GM21390 (cell line): ENCODE measurements around the gene MRPL43.

Experiments used
- ATAC-seq: cut with Tn5 transposase; IDR thresholded peaks from one replicate; pipeline ENCODE4 v1.9.1; 2021; ENCODE audit not compliant: unreplicated experiment

Gene MRPL43

DNA sequence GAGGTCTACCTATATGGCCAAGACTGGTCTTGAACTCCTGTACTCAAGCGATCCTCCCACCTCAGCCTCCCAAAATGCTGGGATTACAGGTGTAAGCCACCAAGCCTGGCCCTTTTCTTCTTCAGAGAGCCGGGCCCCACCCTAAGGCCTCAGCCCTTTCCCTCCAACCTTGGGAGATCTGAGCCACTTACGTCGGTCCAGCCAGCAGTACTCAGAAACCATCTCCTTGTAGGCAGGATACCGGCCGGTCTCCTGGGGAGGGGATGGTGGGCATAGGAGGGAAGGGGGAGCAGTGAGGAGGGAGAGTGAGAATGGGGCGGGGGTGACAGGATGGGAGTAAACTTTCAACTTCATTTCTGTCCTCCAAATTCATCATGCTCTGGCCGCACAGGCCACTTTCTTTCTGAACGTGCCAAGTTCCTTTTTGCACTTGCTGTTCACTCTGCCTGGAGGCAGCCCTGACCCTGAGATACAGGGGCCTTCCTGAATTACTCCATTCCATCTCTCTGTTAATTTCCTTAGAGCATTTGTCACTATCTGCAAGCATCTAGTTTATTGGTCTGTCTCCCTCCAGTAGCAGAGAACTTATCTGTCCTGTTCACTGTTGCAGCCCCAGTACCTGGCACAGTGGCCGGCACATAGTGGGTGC lies 33.3 kb upstream of the MRPL43 start:
- no peak for ATAC-seq

DNA sequence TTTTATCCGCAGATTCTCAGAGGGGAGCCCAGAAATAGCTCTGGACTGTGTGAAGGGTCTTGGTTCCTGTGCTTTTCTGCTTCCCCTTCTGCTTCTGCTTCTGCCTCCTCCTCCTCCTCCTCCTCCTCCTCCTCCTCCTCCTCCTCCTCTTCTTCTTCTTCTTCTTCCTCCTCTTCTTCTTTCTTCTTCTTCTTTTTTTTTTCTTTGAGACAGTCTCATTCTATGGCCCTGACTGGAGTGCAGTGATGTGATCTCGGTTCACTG lies 32.1 kb upstream of the MRPL43 start:
- ATAC-seq = no peak

DNA sequence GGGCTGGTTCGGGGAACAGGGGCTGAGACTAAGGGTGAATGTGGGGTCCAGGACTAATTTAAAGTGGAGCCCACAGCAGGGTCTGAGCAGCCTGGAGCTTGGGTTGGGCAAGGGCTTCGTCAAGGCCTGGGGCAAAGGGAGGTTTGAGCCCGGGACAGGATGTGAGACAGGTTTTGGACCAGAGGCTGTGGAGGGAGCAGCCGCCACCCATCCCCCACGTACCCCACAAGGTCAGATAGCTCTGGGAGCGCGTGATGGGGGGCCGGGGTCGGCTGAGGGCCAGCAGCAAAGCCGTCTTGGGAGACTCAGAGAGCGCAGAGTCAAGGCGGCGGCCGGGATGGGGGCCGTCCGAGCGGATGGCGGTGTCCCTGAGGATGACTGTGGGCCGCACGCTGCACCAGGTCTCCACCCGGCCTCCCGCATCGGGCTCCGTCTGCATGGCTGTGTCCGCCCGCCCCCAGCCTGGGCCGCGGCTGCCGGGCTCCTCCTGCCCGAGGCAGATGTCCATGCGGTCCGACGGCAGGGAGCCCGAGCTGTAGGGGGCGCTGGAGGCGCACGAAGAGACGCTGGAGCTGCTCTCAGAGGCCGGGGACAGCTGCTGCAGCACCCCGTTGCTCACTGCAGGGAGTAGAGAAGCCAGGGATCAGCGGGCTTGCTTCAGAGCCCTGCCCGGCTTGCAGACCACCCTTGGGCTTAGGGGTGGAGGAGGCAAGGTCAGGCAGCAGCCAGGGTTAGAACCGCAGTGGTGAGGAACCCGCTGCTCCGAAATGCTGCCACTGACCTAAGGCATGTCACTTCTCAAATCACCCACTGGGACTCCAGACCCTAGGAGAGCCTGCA lies 31.5 kb upstream of the MRPL43 start:
- ATAC-seq = no peak

DNA sequence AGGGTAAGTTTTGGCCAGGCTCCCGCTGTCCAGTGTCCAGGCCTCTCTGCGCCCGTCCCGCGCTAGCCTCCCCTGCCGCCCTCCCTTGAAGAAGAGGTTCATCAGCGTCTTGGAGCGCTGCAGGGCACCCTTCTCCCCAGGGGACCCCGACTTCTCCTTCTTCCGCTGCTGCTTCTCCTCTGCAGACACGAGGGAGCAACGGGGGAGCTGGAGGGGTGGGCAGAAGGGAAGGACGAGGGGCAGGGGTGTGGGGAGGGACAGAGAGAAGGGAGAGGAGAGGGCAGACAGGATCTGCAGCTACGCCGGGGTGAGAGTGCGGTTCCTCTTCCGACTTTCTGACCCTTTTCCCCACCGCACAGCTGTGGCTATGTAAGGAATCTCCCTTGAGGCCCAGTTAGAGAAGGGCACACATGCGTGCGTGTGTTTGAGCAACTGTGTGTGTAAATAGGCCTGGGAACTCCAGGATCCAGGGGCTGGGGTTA lies 30.9 kb upstream of the MRPL43 start:
- no peak for ATAC-seq

DNA sequence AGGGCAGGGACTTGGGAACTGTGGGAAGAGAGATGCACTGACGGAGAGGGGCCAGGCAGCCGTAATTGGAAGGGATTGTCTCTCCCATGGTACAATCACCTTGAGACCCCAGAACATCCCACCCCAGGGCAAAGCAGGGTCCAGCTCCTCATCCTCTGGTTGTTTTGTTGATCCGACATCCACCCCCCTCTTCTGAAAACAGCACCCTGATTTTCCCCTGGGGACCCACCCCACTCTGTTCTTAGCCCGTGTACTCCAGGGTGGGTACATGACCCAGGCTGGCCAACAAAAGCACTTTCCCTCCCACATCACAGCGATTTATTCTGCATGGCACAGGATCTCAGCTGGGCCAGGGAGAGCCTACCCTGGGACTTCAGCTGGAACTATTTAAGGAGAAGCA lies 29.5 kb upstream of the MRPL43 start:
- ATAC-seq = no peak

DNA sequence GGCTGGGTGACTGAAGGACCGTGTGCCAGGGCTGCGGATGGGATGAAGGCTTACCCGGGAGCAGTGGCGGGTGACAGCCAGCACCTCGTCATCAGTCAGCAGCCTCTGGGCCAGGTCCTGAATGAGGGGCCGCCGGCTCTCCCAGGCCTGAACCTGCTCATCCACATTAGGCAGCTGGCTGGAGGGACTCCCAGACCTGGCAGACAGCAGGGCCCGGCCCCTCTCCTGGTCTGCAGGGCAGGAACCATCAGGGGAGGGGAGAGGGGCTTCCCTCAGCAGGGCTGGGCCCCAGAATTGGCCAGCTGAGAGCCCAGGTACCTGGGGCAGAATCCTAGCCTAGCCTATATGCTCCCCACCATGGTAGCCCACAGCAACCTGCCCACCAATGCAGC lies 28.3 kb upstream of the MRPL43 start:
- no peak for ATAC-seq

DNA sequence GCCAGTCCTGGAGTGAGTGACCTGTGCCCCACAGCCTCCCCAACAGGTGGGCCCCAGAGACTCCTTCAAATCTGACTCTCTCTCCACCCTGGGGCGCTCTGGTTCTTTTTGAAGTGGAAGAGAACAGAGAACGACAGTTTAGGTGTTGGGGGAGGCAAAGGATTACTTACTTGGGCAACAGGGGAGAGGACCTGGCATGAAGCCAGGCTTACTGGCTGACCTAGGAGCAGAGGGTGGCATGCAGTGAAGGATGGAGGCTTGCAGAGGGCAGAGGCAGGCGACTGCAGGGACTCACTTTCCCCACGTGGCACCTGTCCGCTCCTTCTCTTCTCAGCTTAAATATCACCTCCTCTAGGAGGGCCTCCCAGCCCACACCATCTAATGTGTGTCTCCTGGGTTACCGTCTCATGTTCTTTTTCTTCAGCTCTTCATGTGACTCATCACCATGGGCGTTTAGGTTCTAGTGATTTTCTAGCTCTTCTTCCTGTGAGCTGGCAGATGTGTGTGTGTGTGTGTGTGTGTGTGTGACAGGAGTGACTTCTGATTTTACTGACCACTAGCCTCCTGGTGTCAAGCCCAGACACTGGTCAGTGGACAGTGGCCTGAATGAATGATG lies 27.8 kb upstream of the MRPL43 start:
- no peak for ATAC-seq

DNA sequence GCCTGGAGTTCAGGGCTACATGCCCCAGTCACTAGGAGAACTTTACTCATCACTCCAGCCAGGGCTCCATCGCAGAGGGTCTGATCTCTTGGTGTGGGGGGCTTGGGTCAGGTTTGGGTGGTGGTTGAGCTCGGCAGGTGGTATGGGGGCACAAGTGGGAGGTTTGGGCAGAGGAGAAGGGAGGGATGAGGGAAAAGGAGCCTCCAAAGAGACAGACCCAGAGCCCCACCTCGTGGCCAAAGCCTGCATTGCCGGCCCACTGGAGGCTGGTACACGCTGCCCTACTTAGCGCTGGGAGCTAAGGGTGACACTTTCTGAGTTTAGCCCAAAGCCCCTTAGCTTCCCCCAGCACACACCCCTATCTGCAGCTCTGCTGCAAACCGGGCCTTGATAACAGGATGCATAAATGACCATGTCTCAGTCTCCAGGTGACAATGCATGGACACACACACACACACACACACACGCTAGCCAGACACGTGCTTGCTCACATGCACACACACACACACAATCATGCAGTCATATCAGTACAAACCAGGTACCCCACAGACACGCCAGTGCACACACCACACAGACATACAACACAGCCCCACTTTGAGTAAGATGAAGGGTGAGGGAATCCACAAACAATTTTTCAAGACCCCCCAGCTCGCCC lies 27.1 kb upstream of the MRPL43 start:
- no peak for ATAC-seq

DNA sequence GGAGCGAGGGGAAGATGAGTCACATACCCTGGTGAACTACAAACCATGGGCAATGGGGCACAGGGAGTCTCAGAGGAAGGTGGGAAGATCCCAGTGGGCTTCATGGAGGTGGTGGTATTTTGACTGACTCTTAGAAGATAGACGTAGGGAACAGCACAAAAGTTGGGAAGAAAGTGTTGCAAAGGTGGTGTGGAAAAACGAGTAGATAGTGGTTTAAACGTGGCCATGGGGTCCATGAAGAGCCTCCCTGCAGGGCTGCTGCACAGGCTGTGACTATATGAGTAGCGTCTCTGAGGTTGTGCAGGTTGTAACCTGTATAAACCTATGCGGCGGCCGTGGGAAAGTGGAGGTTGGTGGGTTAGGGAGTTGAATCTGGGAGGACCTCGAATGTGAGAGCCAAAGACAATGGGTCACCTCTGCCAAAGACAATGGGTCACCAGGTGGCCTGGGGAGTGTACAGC lies 26.1 kb upstream of the MRPL43 start:
- ATAC-seq = no peak

DNA sequence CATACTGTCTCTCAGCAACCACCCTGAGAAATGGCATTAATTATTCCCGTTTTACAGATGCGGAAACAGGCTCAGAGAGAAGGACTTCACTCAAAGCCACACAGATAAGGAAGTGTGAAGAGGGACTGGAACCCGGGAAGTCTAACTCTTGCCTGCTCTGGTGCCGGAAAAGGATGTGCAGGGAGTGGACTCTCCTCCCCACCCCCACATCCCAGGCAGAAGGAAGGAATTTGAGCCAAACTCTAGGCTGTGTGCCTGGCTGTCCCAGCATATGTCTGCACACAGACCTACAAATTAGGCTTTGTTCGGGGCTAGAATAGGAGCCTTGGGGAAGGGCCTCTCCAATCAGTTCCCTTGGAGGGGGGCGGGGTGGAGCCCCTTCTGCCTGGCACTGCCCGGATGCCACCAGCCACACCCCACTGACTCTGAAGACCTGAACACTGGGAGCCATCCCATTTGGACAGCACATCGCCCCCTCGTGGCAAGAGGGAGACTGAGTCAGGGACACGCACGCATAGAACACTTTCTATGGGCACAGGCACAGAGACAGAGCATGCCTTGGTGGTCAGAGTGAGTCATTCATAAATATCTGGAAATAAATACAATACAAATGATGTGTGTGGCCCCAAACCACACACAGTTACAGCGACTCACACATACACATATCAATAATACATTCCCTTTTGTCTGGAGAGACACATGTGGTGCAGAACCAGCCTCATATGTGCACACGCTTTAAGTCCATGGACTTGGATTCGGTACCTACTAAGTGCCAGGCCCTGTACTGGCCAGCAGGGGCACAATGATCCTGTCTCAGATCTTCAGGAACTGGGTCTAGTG lies 25.4 kb upstream of the MRPL43 start:
- ATAC-seq = peak; percentile 89

DNA sequence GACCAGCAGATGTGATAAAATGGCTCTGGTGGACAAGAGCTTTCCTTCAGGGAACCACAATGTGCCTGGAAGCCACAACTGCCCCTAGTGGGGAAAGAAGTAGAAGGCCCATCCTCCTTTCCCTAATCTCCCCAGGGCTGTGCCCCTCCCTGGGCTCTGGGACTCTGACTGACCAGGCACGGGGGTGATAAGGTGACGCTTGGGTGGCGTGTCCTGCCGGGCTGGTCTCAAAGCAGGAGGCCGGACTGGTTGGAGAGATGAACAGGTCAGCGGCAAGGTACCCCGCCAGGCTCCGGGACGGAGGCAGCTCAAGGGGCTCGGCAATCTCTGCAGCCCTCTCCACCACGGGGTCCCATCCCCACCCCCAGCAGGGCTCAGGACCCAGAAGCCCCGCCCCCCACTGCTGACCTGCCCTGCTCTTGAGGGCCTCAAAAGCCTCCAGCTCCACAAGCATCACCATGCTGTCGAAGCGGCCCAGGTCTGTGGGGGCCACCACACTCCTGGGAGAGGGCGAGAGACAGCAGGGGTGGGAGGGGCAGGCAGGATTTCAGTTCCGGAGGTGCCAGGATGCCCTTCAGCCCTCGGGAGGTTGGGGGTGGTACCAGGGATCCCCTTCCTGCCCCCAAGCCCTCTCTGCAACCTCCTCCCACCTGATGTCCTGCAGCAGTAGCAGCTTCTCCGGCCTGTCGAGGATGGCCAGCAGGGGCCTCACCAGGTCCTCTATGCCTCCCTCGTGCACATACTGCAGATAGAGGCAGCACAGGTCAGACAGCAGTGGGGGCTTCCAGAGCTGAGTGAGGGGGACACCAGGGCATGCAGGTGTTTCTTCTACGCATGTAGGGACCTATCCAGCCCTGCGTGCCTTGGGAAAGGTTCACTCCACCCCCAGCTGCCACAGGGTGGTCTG lies 24.5 kb upstream of the MRPL43 start:
- ATAC-seq = no peak

DNA sequence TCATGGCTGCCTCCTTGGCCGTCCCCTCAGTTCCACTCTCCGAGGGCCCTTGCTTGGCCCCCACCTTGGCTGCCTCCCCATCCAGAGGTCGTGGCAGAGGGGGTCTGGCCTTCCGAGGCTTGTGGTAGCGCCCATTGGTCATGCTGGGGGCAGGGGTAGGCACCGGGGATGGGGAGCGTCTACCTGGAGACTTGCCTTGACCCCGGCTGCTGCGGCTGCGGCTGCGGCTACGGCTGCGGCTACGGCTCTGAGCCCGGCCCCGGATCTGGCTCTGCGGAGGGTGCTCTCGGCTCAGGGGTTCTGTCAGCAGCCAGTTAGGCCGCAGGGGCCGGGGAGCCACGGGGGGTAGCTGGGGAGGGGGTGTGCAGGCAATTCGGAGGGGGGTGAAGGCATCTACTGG lies 23.0 kb upstream of the MRPL43 start:
- no peak for ATAC-seq

DNA sequence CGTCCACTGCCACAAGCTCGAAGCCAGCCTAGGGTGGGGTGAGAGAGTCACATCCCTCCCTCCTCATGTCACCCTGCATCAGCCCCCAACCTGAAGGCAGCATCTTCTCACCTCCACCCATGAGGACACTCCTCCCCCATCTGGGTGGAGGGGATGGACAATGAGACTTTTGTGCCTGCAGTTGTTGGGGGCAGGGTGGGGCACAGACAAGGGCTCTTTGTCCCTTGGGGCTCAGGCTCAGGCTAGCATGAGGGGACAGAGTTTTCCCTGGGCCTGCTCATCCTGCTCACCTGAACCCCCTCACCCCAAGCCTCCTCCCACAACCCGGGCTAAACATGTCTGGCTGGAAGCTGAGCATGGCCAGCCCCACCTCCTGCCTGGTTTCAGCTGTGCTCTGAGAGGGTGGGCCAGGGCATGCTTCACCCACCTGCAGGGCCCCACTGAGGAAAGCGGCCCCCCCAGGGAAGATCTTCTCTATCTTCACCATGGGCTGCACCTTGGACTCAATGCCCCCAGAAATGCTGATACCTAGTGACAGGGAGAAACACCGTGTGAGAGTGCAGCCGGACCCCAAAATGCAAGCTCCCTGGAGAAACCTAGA lies 21.6 kb upstream of the MRPL43 start:
- no peak for ATAC-seq

DNA sequence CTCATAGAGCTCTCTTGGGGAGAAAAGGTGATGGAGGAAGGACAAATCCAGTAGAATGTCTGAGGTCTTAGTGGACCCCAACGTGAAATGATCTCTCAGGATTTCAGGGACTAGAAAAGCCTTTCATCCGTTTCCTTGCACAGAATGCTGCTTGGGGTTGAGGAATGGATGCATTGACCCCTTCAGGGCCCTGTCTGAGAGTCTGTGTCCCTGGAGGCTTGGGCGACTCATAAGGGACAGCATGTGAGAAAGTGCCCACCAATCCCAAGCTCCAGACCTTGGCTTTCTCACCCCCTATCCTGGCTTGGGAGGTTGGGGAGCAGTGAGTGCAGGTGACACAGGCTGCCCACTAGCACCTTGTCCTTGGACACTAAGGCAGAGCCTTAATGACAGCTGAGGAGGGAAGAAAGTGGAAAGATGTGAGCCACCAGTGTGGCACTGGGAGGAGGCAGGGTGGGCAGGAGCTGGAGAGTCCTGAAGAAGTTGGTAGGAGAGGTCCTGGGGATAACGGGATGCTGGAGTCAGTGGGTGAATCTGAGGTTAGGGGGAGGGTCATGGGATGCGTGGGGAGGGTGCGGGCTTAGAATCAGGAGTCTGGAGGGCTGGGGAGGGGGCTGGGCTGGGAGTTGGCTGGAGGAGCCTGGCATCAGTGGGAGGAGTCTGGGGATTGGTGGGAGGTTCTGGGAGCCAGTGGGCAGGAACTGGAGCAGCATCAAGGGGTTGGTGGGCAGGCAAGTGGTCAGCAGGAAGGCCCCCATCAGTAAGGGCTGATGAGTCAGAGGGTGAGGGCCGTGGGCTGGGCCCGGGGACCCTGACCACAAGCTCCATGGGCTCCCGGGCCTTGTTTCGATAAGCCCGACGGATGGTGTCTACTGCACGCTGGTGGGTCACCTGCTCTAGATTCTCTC lies 20.9 kb upstream of the MRPL43 start:
- no peak for ATAC-seq

DNA sequence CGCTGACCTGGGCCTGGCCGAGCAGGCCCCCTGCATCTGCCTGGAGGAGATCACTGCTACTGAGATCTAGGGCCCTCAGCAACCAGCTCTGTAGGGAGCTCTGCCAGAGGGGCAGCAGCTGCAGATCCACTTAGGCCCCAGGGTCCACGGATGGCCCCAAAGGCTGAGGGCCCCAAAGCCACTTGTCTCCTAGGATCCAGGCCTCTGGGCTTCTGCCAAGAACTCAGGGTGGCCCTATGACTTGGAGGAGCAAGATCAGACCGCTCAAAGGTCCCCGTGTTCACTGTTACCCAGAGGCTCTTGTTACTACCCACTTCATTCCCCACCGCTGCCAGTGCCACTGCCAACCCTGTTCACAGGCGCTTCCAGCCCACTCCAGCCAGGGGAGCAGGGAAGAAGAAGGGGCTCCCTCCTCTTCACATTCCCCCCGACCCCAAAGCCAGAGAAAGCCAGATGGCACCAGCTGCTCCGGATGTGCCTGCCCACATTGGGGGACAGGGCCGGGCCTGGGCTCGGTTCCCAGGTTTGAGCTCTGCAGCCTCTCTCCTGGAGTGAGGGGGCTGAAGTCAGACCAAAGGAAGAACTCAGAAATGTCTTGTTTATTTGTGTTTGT lies 19.9 kb upstream of the MRPL43 start:
- no peak for ATAC-seq

DNA sequence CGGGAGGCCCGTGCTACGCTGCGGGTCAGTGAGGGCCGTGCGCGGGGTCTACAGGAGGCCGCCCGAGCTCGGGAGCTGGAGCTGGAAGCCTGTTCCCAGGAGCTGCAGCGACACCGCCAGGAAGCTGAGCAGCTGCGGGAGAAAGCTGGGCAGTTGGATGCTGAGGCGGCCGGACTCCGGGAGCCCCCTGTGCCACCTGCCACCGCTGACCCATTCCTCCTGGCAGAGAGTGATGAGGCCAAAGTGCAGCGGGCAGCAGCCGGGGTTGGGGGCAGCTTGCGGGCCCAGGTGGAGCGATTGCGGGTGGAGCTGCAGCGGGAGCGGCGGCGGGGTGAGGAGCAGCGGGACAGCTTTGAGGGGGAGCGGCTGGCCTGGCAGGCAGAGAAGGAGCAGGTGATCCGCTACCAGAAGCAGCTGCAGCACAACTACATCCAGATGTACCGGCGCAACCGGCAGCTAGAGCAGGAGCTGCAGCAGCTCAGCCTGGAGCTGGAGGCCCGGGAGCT lies 19.3 kb upstream of the MRPL43 start:
- no peak for ATAC-seq

DNA sequence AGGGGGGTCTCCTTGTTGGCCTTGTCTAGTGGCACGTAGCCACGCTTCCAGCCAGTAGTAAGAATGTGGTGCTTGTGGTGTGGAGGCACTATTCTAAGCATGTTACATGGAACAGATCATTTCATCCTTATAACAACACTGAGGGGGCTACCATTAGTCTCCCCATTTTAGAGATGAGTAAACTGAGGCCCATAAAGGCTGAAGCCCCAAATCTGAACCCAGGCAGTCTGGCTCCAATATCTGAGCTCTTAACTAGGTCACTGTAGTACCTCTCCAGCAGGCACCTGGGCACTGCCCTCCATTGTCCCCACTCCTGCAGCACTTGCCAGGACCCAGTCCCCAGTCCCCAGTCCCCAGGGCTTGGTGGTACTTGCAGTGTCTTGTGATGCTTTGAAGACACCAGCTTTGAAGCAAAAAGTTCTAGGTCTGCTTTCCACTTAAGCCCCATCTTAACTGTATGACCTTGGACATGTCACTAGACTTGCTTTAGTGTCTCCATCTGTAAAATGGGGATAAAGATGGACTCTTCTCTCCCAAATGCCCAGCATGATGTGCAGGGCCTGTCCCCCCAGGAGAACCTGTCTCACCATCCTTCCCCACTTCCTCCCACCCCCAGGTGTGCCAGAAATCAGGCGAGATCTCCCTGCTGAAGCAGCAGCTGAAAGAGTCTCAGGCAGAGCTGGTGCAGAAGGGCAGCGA lies 18.7 kb upstream of the MRPL43 start:
- ATAC-seq = no peak
